ENCODE measurements around the gene SBDS.
"Not testable (repeated sequence)": the region's sequence is repeated elsewhere in the genome, so short reads cannot be mapped to it uniquely, and the experiment has no call there.

Gene SBDS

DNA sequence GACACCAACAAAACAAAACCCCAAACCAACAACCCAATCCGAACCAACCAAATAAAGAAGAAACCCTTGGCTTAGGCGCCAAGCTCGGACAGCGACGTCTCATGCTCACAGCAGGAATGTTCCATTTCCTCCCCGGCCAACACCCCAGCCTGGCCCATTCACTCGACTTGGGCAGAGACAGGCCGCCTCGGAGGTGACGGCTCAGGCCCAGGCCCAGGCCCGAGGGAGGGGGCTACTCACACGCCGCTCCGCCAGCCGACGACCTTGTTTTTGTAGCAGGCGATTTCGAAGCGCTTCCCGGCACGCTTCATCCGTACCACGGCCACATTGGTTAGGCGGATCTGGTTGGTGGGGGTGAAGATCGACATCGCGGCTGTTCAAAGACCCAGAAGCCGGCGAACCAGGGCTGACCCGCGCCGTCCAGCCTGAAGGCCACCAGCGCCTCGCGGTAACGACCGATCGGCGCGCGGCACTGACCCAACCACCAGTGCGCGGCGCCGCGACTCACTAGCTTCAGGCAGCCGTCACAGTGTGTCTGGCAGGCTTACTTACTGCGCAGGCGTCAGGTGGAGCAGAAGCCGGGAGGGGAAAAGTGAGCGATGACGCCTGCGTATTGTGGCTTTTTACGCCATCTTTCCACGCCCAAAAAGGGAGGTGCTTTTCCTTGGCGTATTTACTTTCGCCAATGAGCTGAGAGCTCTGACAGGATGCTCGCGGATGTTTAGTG lies at the start of gene SBDS:
Gene SBDS, minus strand, starts transcription at position 537 of the 727 bp plus-strand sequence. Its CDS starts 169 bp downstream, at position 368.
- H3K4me3 ChIP-seq (ENCODE audit: low read length) = peak within 1 kb of the TSS; percentile 74; the same call in 1 of the 2 replicates
- peak; percentile 94 for DNase-seq (ENCODE audit: low read depth, low spot score)
- not testable (repeated sequence) for H3K9me3 ChIP-seq (ENCODE audit: control insufficient read depth, insufficient read depth, low read length); H3K27me3 ChIP-seq (ENCODE audit: control insufficient read depth, insufficient read depth, low read length); H3K27ac ChIP-seq (ENCODE audit: low read length); H3K36me3 ChIP-seq (ENCODE audit: control insufficient read depth, insufficient read depth, low read length); H3K4me1 ChIP-seq (ENCODE audit: control insufficient read depth, insufficient read depth, low read length)
- WGBS (ENCODE audit: insufficient coverage, insufficient read length) = no CpG with 5 or more reads among the region's 59 CpGs

DNA sequence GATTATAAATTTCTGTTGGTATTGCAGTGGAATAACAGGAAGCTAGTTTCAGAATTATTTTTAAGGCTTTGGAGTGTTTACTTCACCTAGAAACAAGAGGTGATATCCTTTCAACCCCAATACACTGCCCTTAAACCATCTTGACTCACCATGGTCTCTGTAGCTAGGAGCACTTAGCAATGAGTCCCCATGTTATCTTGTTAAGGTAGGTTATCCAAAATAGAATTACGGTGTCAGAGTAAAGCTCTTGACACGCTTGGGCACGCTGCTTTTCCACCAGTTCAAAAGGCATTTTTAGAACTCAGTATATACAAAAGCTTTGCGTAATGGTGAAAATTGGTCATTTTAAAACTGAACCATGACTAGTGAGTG lies 48.2 kb upstream of the SBDS start:
- H3K4me3 ChIP-seq (ENCODE audit: low read length); DNase-seq (ENCODE audit: low read depth, low spot score); H3K36me3 ChIP-seq (ENCODE audit: control insufficient read depth, insufficient read depth, low read length); H3K27me3 ChIP-seq (ENCODE audit: control insufficient read depth, insufficient read depth, low read length); H3K27ac ChIP-seq (ENCODE audit: low read length); H3K4me1 ChIP-seq (ENCODE audit: control insufficient read depth, insufficient read depth, low read length); H3K9me3 ChIP-seq (ENCODE audit: control insufficient read depth, insufficient read depth, low read length): not testable (repeated sequence)
- no CpG with 5 or more reads among the region's 4 CpGs for WGBS (ENCODE audit: insufficient coverage, insufficient read length)

DNA sequence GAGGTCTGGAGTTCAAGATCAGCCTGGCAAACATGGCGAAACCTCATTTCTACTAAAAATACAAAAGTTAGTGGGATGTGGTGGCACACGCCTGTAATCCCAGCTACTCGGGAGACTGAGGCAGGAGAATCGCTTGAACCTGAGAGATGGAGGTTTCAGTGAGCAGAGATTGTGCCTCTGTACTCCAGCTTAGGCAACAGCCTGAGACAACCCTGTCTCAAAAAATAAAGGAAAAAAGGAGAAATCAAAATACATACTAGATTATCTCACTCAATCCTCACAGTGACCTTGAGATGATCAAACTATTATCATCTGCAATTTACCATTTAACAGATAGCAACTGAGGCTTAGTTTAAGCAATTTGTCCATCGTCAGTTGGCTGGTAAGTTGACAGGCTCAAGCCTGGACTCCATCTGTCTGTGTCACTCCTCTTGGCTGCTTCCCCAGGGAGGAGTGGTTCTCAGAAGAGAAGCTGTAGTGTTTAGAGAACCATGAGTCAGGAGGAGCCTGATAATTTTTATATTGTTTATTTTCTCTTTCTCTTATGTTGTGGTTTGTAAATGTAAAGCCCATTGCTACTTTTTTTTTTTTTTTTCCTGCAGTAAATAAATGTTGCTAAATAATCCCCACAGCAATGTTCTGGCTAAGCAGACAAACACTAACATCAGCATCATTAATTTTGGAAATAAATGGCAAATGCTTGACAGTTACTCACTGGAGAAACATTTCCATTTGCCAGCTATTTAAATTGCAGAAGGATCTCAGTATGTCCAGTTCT lies 47.6 kb upstream of the SBDS start:
- H3K27me3 ChIP-seq (ENCODE audit: control insufficient read depth, insufficient read depth, low read length); H3K27ac ChIP-seq (ENCODE audit: low read length); H3K4me3 ChIP-seq (ENCODE audit: low read length); H3K9me3 ChIP-seq (ENCODE audit: control insufficient read depth, insufficient read depth, low read length); H3K4me1 ChIP-seq (ENCODE audit: control insufficient read depth, insufficient read depth, low read length); DNase-seq (ENCODE audit: low read depth, low spot score); H3K36me3 ChIP-seq (ENCODE audit: control insufficient read depth, insufficient read depth, low read length): not testable (repeated sequence)
- no CpG with 5 or more reads among the region's 5 CpGs for WGBS (ENCODE audit: insufficient coverage, insufficient read length)

DNA sequence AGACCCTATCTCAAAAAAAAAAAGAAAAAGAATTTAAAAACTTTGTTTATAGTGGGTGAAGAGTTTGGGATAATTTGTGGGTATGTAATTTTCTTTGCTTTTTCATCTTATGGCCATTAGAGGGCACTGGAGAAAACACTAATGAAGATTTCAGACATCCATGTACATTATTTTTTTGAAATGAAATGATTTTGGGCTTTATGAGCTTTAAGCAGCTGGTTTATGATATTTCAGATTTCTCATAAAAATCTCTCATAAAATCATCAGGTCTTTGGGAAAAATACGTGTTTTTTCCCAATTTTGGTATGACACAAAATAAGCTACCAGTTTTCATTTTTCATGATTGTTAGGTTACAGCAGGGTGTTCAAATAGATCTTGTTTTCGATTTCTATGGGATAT lies 45.4 kb upstream of the SBDS start:
- not testable (repeated sequence) for H3K27ac ChIP-seq (ENCODE audit: low read length); H3K4me3 ChIP-seq (ENCODE audit: low read length); H3K4me1 ChIP-seq (ENCODE audit: control insufficient read depth, insufficient read depth, low read length); DNase-seq (ENCODE audit: low read depth, low spot score); H3K36me3 ChIP-seq (ENCODE audit: control insufficient read depth, insufficient read depth, low read length); H3K27me3 ChIP-seq (ENCODE audit: control insufficient read depth, insufficient read depth, low read length); H3K9me3 ChIP-seq (ENCODE audit: control insufficient read depth, insufficient read depth, low read length)
- WGBS (ENCODE audit: insufficient coverage, insufficient read length) = no CpG with 5 or more reads among the region's 2 CpGs

DNA sequence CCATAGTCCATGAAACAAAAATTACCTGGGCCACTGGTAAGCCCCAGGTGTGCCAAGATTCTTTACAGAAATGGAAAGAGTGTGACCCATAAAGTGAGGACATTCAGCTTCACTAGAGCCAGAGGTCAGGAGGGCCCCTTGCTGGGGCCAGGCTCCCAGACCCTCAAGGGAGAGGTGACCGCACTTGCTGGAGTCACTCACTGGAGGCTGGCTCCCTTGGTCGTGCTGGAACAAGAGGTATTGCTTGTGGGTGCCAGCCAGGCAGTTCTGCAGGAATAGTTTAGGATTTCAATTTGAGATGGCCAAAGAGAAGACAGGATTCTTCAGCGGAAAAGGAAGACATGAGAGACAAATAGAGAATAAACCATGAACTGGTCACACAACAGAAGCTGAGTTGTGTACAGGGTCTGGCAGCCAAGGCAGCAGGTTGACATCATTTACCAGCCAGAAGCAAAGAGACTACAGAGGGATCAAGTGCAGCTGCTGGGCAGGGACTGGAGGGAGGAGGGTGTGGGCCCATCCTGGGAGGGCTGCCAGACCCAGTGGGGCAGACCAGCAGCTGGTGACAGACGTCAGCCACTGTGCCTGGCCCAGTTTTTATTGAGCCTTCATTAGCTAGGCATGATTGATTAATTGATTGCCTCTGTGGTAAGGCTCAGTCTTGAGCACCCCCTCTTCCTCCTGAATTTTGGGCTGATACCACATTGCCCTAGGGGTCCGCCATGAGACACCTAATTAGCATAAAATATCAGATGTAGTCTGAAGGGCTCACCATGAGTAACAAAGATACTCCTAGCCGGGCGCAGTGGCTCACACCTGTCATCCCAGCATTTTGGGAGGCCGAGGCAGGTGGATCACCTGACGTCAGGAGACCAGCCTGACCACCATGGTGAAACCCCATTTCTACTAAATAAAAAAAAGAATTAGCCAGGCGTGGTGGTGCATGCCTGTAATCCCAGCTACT lies 41.3 kb upstream of the SBDS start:
- not testable (repeated sequence) for H3K9me3 ChIP-seq (ENCODE audit: control insufficient read depth, insufficient read depth, low read length); H3K4me1 ChIP-seq (ENCODE audit: control insufficient read depth, insufficient read depth, low read length); DNase-seq (ENCODE audit: low read depth, low spot score); H3K4me3 ChIP-seq (ENCODE audit: low read length); H3K36me3 ChIP-seq (ENCODE audit: control insufficient read depth, insufficient read depth, low read length); H3K27ac ChIP-seq (ENCODE audit: low read length); H3K27me3 ChIP-seq (ENCODE audit: control insufficient read depth, insufficient read depth, low read length)
- WGBS (ENCODE audit: insufficient coverage, insufficient read length) = no CpG with 5 or more reads among the region's 10 CpGs

DNA sequence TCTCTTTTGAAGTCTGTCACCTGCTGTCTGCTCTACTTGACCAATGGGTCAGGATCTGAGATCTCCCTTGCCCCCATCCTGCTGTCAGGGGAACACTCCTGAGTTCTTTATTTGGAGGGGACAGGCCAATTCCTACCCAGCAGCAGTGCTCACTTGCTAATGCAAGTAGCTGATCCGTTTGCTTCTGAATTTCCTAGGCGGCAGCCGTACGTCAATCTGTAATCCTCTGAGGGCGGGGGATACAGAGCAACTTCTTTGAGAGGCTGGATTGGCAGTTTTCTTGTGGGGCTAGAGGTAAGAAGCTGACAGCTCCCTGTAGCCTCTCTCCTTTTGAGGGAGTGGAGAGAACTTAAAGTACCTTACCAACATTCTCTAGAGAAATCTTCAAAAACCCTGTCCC lies 37.9 kb upstream of the SBDS start:
- no peak overlapping the region for H3K4me3 ChIP-seq (ENCODE audit: low read length)
- H3K4me1 ChIP-seq (ENCODE audit: control insufficient read depth, insufficient read depth, low read length) = no peaks in the 10 kb centered on the region
- 0 out of 2 replicates have a peak, but pooled peaks cover 3% of the 10 kb centered on the region for H3K36me3 ChIP-seq (ENCODE audit: control insufficient read depth, insufficient read depth, low read length)
- H3K9me3 ChIP-seq (ENCODE audit: control insufficient read depth, insufficient read depth, low read length) = no peaks in the 10 kb centered on the region
- H3K27me3 ChIP-seq (ENCODE audit: control insufficient read depth, insufficient read depth, low read length) = no peaks in the 10 kb centered on the region
- no peak overlapping the region for H3K27ac ChIP-seq (ENCODE audit: low read length)
- WGBS (ENCODE audit: insufficient coverage, insufficient read length) = no CpG with 5 or more reads among the region's 5 CpGs
- no peak for DNase-seq (ENCODE audit: low read depth, low spot score)

DNA sequence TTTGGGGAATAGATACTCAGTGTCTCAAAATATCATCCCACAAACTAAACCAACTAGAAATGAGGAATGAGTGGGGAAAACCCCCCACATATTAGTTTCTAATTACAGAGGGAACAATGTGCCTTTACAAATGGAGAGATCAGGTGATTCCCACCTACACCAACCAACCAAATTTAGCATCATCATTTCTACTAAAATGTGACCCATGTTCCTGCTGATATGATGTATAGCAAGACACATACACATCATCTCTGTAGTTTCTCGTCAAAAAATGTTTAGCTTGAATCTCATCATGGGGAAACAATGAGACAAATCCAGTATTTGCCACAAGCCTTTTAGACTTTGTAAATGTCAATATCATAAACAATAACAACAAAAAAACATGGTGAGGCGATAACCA lies 36.3 kb upstream of the SBDS start:
- not testable (repeated sequence) for H3K27me3 ChIP-seq (ENCODE audit: control insufficient read depth, insufficient read depth, low read length); H3K4me3 ChIP-seq (ENCODE audit: low read length); H3K9me3 ChIP-seq (ENCODE audit: control insufficient read depth, insufficient read depth, low read length); DNase-seq (ENCODE audit: low read depth, low spot score); H3K4me1 ChIP-seq (ENCODE audit: control insufficient read depth, insufficient read depth, low read length); H3K27ac ChIP-seq (ENCODE audit: low read length); H3K36me3 ChIP-seq (ENCODE audit: control insufficient read depth, insufficient read depth, low read length)
- no CpG with 5 or more reads among the region's 2 CpGs for WGBS (ENCODE audit: insufficient coverage, insufficient read length)

DNA sequence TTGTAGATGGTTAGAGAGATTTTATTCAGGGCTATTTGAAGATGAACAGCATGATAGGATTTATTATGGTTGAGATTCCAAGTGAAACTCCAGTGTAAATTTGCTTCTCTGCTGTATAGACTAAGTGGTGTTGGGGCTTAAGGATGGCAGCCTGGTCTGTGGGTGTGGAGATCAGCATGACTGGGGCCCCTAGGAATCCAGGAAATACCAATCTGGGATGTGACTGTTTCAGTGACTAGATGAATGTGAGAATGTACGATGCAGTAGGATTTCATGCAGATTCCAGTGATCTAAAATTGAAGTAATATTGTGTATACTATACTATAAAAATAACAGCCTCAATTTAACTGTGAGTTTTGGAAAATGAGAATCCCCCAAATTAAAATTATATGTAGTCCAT lies 30.1 kb upstream of the SBDS start:
- not testable (repeated sequence) for H3K9me3 ChIP-seq (ENCODE audit: control insufficient read depth, insufficient read depth, low read length); H3K27me3 ChIP-seq (ENCODE audit: control insufficient read depth, insufficient read depth, low read length); DNase-seq (ENCODE audit: low read depth, low spot score); H3K4me3 ChIP-seq (ENCODE audit: low read length); H3K27ac ChIP-seq (ENCODE audit: low read length); H3K4me1 ChIP-seq (ENCODE audit: control insufficient read depth, insufficient read depth, low read length); H3K36me3 ChIP-seq (ENCODE audit: control insufficient read depth, insufficient read depth, low read length)
- WGBS (ENCODE audit: insufficient coverage, insufficient read length) = no CpG with 5 or more reads among the region's 1 CpG

DNA sequence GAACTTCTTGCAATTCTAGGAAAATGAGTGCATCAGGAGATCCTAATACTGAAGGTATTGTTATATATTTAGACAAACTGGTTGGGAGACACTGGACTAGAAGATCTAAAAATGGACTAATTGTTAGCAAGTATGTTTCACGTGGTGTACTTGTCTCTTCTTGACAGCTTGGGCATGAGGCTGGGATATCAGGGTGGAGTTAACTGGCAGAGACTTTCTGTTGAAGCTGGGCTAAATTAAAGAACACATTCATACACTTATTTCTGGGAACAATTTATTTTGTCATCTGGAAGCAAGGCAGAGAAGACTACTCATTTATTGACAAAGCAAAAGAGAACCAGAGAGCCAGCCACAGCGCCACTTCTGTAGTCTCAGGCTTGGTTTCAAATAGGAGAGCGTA lies 27.1 kb upstream of the SBDS start:
- Histone ChIP-seq H3K4me3 (ENCODE audit: low read length) (no peak overlapping the region), H3K36me3 (ENCODE audit: control insufficient read depth, insufficient read depth, low read length) (peaks cover 2% of the 10 kb centered on the region; the same call in 1 of the 2 replicates), H3K4me1 (ENCODE audit: control insufficient read depth, insufficient read depth, low read length) (no peaks in the 10 kb centered on the region), H3K9me3 (ENCODE audit: control insufficient read depth, insufficient read depth, low read length) (no peaks in the 10 kb centered on the region), H3K27me3 (ENCODE audit: control insufficient read depth, insufficient read depth, low read length) (no peaks in the 10 kb centered on the region), H3K27ac (ENCODE audit: low read length) (no peak overlapping the region)
- DNase-seq (ENCODE audit: low read depth, low spot score) = no peak
- WGBS (ENCODE audit: insufficient coverage, insufficient read length) = no CpG with 5 or more reads among the region's 3 CpGs

DNA sequence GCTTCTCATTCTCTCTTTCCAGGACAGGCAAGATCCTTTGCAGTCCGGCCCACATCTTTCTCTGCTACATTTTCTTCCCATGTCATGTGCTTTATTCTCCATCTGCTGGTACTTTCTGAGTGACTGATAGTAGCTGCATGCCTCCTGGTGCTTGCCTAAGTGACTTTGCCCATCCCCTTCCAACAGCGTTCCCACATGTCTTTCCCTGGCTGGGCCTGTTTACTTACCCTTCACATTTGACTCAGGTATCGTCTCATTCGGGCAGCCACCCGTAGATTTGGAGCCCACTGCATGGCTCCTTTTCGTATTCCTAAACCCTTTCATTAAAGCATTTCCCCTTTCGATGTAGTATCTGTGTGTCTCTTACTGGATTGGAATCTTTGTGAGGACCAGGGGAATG lies 25.9 kb upstream of the SBDS start:
- H3K27me3 ChIP-seq (ENCODE audit: control insufficient read depth, insufficient read depth, low read length) = no peaks in the 10 kb centered on the region
- H3K4me3 ChIP-seq (ENCODE audit: low read length) = no peak overlapping the region
- no peak overlapping the region for H3K27ac ChIP-seq (ENCODE audit: low read length)
- H3K36me3 ChIP-seq (ENCODE audit: control insufficient read depth, insufficient read depth, low read length) = peaks cover 2% of the 10 kb centered on the region; the same call in 1 of the 2 replicates
- WGBS (ENCODE audit: insufficient coverage, insufficient read length) = no CpG with 5 or more reads among the region's 7 CpGs
- no peaks in the 10 kb centered on the region for H3K4me1 ChIP-seq (ENCODE audit: control insufficient read depth, insufficient read depth, low read length)
- no peak for DNase-seq (ENCODE audit: low read depth, low spot score)
- H3K9me3 ChIP-seq (ENCODE audit: control insufficient read depth, insufficient read depth, low read length) = no peaks in the 10 kb centered on the region
